ENCODE data around the gene RABGAP1. TPM values are rescaled to one million over a fixed set of nuclear protein-coding genes. Genes with fewer than 3 reads are reported as not detected.

Gene RABGAP1
- total RNA-seq, 1 donor from 2014 or later: 62.0 TPM

GRCh38 chr9:122939601-122940000, 1.2 kb upstream of the RABGAP1 start:
- TF ChIP-seq CTCF (IDR thresholded peaks at IDR 0.05): no peak
- ATAC-seq: no peak

DNA sequence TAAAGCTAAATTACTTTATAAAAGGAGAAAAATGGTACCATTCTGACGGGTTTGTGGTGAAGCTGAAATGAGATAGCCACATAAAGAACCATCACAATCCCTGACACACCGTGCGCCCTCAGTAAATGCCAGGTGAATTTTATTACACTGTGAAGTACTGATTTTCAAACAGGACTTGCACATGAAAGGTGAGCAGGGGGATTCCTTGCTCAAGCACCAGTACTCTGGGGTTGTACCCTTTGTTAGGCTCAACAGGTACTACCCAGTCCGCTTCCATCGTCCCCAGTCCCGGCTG, 419 bp upstream of the RABGAP1 start:
- Histone ChIP-seq H3K27ac (peak overlapping the region; percentile 83), H3K9me3 (no peaks in the 10 kb centered on the region), H3K36me3 (peaks cover 32% of the 10 kb centered on the region), H3K27me3 (ENCODE audit: low read depth) (no peaks in the 10 kb centered on the region), H3K4me3 (peak overlapping the region; percentile 80), H3K4me1 (peaks cover 37% of the 10 kb centered on the region)
- ATAC-seq: no peak
- intact Hi-C loops (cut with DNase I): no loop called here
- no peak for TF ChIP-seq CTCF (IDR thresholded peaks at IDR 0.05)
- no peak for DNase-seq

More at GRCh38 chr9:122939601-122940000, 1.2 kb upstream of the RABGAP1 start:
- Histone ChIP-seq H3K27ac (no peak overlapping the region), H3K4me3 (no peak overlapping the region), H3K9me3 (no peaks in the 10 kb centered on the region), H3K4me1 (peaks cover 31% of the 10 kb centered on the region), H3K27me3 (ENCODE audit: low read depth) (no peaks in the 10 kb centered on the region), H3K36me3 (peaks cover 29% of the 10 kb centered on the region)
- intact Hi-C loops (cut with DNase I): no loop called here
- DNase-seq: no peak

DNA sequence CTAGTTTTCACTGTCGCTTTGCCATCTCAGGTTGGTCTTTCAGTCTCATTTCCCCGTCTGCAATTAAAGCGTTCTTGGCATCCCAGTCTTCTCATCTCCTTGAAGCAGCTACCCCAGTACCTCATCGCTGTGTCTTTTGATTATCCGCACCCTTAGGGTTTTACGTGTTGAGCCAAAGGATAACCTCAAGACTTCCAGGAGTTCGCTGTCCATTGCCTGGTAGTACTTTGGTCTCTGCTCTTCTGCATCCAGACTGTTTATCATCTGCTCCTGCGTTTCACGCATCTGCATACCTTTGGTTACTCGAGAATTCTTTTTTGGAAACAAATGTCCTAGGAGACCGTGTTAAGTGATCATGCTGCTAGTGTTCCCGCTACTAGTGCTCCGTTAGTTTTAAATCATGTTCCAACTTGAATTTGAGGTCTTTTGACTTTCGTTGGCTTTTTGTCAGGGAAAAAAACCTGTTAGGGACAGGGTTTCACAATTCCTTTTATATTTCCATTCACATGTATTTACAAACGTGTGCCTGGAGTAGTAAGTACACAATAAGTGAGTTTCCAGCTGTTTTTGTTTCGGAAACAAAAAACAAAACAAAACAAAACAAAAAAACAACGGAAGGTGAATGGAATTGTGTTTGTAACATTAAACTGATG, 888 bp downstream of the RABGAP1 start:
- ATAC-seq: peak in 1 of 2 donors; percentile 17
- peaks cover 45% of the 10 kb centered on the region for H3K4me1 ChIP-seq
- no peak for TF ChIP-seq CTCF (IDR thresholded peaks at IDR 0.05)
- H3K4me3 ChIP-seq: peak overlapping the region; percentile 80
- no peaks in the 10 kb centered on the region for H3K27me3 ChIP-seq (ENCODE audit: low read depth)
- DNase-seq: no peak
- no peaks in the 10 kb centered on the region for H3K9me3 ChIP-seq
- H3K27ac ChIP-seq: peak overlapping the region; percentile 83
- H3K36me3 ChIP-seq: peaks cover 25% of the 10 kb centered on the region
- intact Hi-C loops (cut with DNase I): no loop called here

- ATAC-seq: no peak
- DNase-seq: no peak
- H3K36me3 ChIP-seq: peaks cover 8% of the 10 kb centered on the region
- no peaks in the 10 kb centered on the region for H3K27me3 ChIP-seq (ENCODE audit: low read depth)
- peaks cover 54% of the 10 kb centered on the region for H3K4me1 ChIP-seq
- intact Hi-C loops (cut with DNase I): no loop called here
- TF ChIP-seq CTCF (IDR thresholded peaks at IDR 0.05): no peak
- no peaks in the 10 kb centered on the region for H3K9me3 ChIP-seq
- H3K4me3 ChIP-seq: no peak overlapping the region
- no peak overlapping the region for H3K27ac ChIP-seq
These were observed 4.4 kb downstream of the RABGAP1 start for GRCh38 chr9:122944960-122945888.

DNA sequence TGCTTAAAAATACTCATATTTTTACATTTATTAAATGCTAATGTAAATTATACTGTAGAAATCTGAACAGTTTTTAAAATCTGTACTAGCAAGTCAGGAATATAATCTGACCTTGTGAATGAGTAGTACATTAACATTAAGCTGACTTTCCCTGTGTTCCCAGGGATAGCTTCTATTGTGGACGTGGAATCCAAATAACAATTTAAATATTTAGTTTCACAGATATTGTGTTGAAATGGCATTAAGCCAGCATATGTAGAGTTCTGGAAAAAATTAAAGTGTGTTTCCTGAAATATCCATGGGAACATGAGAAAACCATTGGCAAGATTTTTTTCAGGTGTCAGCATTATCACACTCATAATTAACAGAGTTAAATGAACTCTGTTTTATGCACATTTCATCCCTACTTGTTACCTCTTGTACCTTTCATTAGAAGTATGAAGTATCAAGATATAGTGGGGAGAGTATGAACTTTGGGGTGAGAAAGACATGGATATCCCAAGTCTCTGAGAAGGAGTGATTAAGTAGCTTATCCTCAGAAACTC, 5.7 kb downstream of the RABGAP1 start:
- Histone ChIP-seq H3K27me3 (ENCODE audit: low read depth) (no peaks in the 10 kb centered on the region), H3K36me3 (peaks cover 8% of the 10 kb centered on the region), H3K4me1 (peaks cover 57% of the 10 kb centered on the region), H3K27ac (no peak overlapping the region), H3K4me3 (no peak overlapping the region), H3K9me3 (no peaks in the 10 kb centered on the region)
- ATAC-seq: no peak
- intact Hi-C loops (cut with DNase I): no loop called here
- TF ChIP-seq CTCF (IDR thresholded peaks at IDR 0.05): no peak
- DNase-seq: no peak
